ENCODE data around the gene XRCC6.

- no peak for TF ChIP-seq TP53 (CRISPR knock-in tag; conservative IDR thresholded peaks at IDR 0.05)
- no peak for TF ChIP-seq CAMTA2 (CRISPR knock-in tag; IDR thresholded peaks at IDR 0.05; ENCODE audit: borderline replicate concordance)
- TF ChIP-seq ZNF761 (CRISPR knock-in tag; conservative IDR thresholded peaks at IDR 0.05) = no peak
- TF ChIP-seq IRF2 (CRISPR knock-in tag; IDR thresholded peaks at IDR 0.05) = no peak
- TF ChIP-seq RAD21 (CRISPR knock-in tag; IDR thresholded peaks at IDR 0.05) = no peak
- no peak for TF ChIP-seq ZNF274 (CRISPR knock-in tag; IDR thresholded peaks at IDR 0.05)
These were observed 88.2 kb downstream of the XRCC6 start for GRCh38 chr22:41709341-41709740.
